Ectodermal cell (in vitro differentiated cells): ENCODE data around the gene CYP2C9.
"Not testable (repeated sequence)": the region's sequence is repeated elsewhere in the genome, so short reads cannot be mapped to it uniquely, and the experiment has no call there.

Source experiments
- H3K27ac ChIP-seq: 2 replicates; pipeline ENCODE4 v1.7.0; 2013; ENCODE audit warnings: mild to moderate bottlenecking, low read depth, low read length; ENCODE audit not compliant: insufficient read depth, poor library complexity, severe bottlenecking
- H3K27me3 ChIP-seq: 2 replicates; pipeline ENCODE4 v1.7.0; 2013; ENCODE audit warnings: mild to moderate bottlenecking, low read length; ENCODE audit not compliant: insufficient read depth, control insufficient read depth, poor library complexity, severe bottlenecking
- H3K36me3 ChIP-seq: one replicate; pipeline ENCODE4 v1.7.0; 2013; ENCODE audit warnings: low read length; ENCODE audit not compliant: control insufficient read depth, insufficient read depth
- H3K4me1 ChIP-seq: one replicate; pipeline ENCODE4 v1.7.0; 2013; ENCODE audit warnings: low read length; ENCODE audit not compliant: control insufficient read depth, insufficient read depth
- H3K4me3 ChIP-seq: 2 replicates; pipeline ENCODE4 v1.7.0; 2013; ENCODE audit warnings: low read depth, low read length, control low read depth; ENCODE audit not compliant: insufficient read depth
- H3K9me3 ChIP-seq: 2 replicates; pipeline ENCODE4 v1.7.0; 2013; ENCODE audit warnings: mild to moderate bottlenecking, low read length, moderate library complexity; ENCODE audit not compliant: control insufficient read depth
- WGBS, 2 experiments: methylation state at CpG; one replicate each; pipeline ENCODE4 v1.1.7; 2013; ENCODE audit warnings: missing lambda C conversion rate in 2 of 2; 5-methylcytosine and 5-hydroxymethylcytosine counted together

CYP2C9 gene

DNA sequence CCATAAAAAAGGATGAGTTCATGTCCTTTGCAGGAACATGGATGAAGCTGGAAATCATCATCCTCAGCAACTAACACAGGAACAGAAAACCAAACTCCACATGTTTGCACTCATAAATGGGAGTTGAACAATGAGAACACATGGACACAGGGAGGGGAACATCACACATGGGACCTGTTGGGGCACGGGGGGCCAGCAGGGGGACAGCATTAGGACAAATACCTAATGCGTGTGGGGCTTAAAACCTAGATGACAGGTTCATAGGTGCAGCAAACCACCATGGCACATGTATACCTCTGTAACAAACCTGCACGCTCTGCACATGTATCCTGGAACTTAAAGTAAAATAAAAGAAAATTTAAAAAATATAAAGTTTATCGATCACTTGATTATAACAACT, 7.7 kb downstream of the CYP2C9 start:
- not testable (repeated sequence) for H3K27ac ChIP-seq, H3K4me3 ChIP-seq, H3K4me1 ChIP-seq, H3K9me3 ChIP-seq, H3K27me3 ChIP-seq, H3K36me3 ChIP-seq
- 96 to 97% methylated on average over 2 of the region's 4 CpGs for WGBS, 2 experiments

DNA sequence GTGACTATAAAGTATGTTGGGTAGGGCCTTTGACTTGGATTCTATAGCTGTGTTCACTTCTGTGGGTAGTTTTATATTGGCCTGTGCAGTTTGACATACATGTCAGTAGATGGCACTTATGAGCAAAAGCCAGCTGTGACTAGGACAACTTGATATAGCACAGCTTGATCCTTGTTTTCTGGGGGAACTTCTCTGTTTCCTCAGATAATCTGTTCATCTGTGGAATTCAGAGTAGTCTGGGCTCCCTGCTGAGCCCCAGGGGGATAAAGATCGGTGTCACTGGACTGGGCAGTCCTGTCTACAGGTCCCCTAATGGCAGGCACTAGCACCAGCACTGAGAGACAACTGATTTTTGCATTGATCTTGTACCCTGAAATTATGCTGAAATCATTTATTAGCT, 25.4 kb downstream of the CYP2C9 start:
- Histone ChIP-seq H3K4me1 (no peaks in the 10 kb centered on the region), H3K27ac (no peak overlapping the region)
- 0 to 3% methylated on average over 1 of the region's 1 CpG for WGBS, 2 experiments

DNA sequence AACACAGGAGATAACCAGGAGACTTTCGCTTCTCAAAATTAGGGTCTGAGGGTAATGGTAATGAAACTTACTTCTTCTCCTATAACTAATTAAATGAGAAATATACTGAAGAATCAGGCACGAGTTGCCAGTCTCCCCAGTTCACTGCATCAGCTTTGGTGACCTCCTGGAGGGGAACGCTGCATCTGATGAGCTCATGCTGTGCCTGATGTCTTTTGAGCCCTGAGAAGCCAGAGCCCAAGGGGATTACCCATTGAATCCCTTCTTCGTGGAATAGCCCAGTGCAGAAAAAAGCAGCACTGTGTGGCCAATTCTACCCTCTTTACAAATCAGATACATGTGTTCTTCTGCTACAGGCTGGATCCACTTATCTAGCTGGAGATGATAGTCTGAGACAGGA, 45.1 kb downstream of the CYP2C9 start:
- 20 to 39% methylated on average over 1 to 3 of the region's 4 CpGs for WGBS, 2 experiments
- H3K27me3 ChIP-seq, result no peaks in the 10 kb centered on the region
- H3K4me1 ChIP-seq, result no peaks in the 10 kb centered on the region
- no peak overlapping the region for H3K27ac ChIP-seq
- no peaks in the 10 kb centered on the region for H3K36me3 ChIP-seq
- H3K9me3 ChIP-seq, result no peaks in the 10 kb centered on the region
- H3K4me3 ChIP-seq, result no peak overlapping the region

More for the DNA sequence above, 25.4 kb downstream of the CYP2C9 start:
- no peak overlapping the region for H3K4me3 ChIP-seq
- H3K27me3 ChIP-seq, result no peaks in the 10 kb centered on the region
- no peaks in the 10 kb centered on the region for H3K9me3 ChIP-seq
- H3K36me3 ChIP-seq, result no peaks in the 10 kb centered on the region

DNA sequence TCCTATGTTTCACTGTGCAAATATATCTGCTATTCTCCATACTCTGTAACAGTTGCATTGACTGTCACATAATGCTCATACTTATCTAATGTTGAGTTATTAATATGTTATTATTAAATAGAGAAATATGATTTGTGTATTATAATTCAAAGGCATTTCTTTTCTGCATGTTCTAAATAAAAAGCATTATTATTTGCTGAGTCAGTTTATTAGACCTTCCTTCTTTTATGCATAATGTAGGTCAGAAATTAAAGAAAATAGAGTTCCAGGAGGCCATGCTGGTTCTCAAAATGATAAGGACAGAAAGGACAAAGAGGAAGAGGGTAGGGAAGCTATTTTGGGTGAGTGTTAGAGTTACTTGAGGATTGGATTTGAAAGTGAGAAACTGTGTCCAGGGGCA, 50.7 kb downstream of the CYP2C9 start:
- no peaks in the 10 kb centered on the region for H3K36me3 ChIP-seq
- peaks cover 3% of the 10 kb centered on the region for H3K9me3 ChIP-seq

DNA sequence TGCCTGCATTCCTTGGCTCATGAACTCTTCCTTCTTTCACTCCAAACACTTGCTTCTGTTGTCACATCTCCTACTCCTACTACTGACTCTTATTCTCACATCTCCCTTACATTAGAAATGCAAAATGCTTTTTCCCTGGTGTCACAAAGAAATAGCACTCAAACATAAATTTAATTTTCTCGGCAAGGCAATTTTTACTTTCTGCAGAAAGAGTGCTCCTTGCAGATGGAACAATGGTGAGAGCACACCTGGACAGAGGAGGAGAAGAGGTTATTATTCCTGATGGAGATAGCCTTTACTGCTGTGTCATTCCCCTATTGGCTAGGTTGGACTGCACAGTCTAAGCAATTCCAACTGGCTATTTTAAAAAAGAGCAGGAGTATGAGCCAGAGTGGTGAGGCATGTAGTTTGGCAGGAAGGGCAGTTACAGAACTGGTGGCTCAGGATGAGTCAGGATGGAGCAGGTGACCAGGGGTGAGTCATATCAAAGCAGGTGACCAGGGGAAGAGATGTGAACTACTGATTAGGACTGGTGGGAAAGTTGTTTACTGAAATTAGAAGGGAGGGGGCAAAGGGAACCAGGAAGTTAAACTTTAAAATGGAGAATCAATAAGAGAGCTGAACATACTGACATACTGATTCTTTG, 52.9 kb downstream of the CYP2C9 start:
- Histone ChIP-seq H3K36me3 (no peaks in the 10 kb centered on the region), H3K27me3 (no peaks in the 10 kb centered on the region), H3K9me3 (peaks cover 3% of the 10 kb centered on the region), H3K27ac (no peak overlapping the region), H3K4me1 (no peaks in the 10 kb centered on the region), H3K4me3 (no peak overlapping the region)
- WGBS, 2 experiments, result 100% methylated on average over 1 of the region's 1 CpG

More for the DNA sequence above, 50.7 kb downstream of the CYP2C9 start:
- H3K27ac ChIP-seq, result no peak overlapping the region
- no peaks in the 10 kb centered on the region for H3K27me3 ChIP-seq
- no peaks in the 10 kb centered on the region for H3K4me1 ChIP-seq
- H3K4me3 ChIP-seq, result no peak overlapping the region

DNA sequence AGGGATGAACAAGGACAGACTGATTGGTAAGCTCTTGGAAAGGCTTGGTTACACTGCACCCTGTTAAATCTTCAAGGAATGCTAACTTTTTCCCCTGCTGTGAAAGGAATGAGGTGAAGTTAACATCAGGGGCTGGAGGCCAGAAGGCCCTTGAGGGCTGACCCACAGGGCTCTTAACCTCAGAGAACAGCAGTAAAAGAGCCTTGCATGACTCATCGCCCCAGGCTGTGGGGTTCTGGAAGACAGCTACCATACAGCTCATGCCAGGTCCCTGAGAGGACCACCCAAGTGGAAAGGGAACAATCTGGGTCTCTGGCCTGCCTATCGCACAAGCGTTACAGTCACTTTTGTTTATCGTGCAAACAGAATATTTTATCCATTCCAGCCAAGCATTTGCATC, 54.4 kb downstream of the CYP2C9 start:
- H3K4me3 ChIP-seq, result no peak overlapping the region
- H3K36me3 ChIP-seq, result no peaks in the 10 kb centered on the region
- peaks cover 3% of the 10 kb centered on the region for H3K4me1 ChIP-seq
- H3K9me3 ChIP-seq, result peaks cover 3% of the 10 kb centered on the region
- no peak overlapping the region for H3K27ac ChIP-seq
- H3K27me3 ChIP-seq, result no peaks in the 10 kb centered on the region
- whole genome bisulfite sequencing, 2 experiments, result 89 to 91% methylated on average over 4 of the region's 4 CpGs

DNA sequence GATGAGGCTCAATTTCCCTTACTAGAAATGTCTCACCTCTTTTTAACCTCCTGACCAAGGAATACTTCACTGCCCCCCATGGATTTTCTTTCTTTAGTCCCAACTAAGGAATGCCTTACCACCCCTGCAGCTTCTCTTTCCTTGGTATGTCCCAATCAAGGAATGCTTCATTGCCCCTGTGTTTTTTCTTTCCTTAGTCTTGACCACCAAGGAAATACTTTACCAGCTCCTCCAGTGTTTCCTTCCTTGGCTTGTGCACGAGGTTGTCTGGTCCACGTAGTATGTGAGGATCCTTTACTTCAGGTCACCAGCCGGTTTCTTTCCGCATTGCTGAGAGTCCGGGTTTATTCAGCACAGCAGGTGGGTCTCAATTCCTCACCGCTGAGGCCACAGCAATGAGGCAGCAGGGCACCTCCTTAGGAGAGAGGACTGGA, 59.3 kb downstream of the CYP2C9 start:
- no peak overlapping the region for H3K27ac ChIP-seq
- whole genome bisulfite sequencing, 2 experiments, result 5 to 13% methylated on average over 6 of the region's 6 CpGs
- H3K4me3 ChIP-seq, result peak overlapping the region; percentile 7
- no peaks in the 10 kb centered on the region for H3K36me3 ChIP-seq
- peaks cover 10% of the 10 kb centered on the region for H3K4me1 ChIP-seq
- no peaks in the 10 kb centered on the region for H3K9me3 ChIP-seq
- H3K27me3 ChIP-seq, result no peaks in the 10 kb centered on the region

DNA sequence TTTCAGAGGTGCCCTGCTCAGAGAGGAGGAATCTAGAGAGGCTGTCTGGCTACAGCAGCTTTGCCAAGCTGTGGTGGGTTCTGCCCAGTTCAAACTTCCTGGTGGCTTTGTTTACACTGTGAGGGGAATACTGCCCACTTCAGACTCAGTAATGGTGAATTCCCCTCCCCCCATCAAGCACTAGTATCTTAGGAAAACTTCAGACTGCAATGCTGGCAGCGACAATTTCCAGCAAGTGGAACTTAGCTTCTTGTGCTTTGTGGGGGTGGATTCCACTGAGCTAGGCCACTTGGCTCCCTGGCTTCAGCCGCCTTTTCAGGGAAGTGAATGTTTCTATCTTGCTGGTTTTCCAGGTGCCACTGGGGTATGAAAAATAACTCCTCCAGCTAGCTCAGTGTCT, 88.0 kb downstream of the CYP2C9 start:
- no peaks in the 10 kb centered on the region for H3K9me3 ChIP-seq
- H3K27me3 ChIP-seq, result no peaks in the 10 kb centered on the region
- WGBS, 2 experiments, result 90 to 95% methylated on average over 2 of the region's 2 CpGs
- no peak overlapping the region for H3K4me3 ChIP-seq
- H3K27ac ChIP-seq, result no peak overlapping the region
- H3K4me1 ChIP-seq, result no peaks in the 10 kb centered on the region
- no peaks in the 10 kb centered on the region for H3K36me3 ChIP-seq

DNA sequence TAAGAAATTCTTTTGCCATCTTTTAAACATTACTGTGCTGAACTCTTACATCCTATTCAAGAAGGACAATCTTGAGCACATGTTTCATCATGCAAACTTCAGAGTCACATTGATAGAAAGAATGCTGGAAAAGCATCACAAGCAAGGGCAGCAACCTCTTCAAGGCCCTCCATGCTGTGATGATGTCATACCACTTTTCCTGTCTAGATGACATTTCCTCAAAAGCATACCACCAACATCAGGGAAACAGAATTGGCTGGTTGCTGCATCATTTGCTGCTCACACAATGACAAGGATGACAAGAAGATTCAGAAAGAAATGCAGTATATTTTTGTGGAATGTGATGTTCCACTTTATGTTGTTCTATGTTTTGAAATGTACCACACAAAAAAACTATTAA, 93.2 kb downstream of the CYP2C9 start:
- H3K9me3 ChIP-seq, result no peaks in the 10 kb centered on the region
- no peak overlapping the region for H3K27ac ChIP-seq
- H3K4me3 ChIP-seq, result no peak overlapping the region
- no peaks in the 10 kb centered on the region for H3K27me3 ChIP-seq
- H3K4me1 ChIP-seq, result no peaks in the 10 kb centered on the region
- H3K36me3 ChIP-seq, result no peaks in the 10 kb centered on the region

DNA sequence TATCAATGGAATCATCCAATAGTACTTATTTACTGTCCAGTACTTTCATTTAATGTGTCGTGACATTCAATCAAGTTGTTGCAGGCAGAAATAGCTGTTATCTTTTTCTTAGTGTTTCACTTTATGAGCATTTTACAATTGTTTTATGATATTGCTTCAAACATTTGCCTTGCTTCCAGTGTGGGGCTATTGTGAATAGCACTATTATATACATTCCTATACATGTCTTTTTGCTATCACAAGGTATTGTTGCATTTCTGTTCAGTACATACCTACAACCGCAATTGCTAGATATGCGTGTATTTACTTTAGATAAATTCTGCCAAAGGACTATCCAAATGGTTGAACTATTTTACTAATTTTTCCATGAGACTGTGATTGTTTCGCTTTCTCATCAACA, 95.9 kb downstream of the CYP2C9 start:
- WGBS, 2 experiments, result 98 to 100% methylated on average over 2 of the region's 4 CpGs
- Histone ChIP-seq H3K4me1 (no peaks in the 10 kb centered on the region), H3K9me3 (no peaks in the 10 kb centered on the region), H3K36me3 (no peaks in the 10 kb centered on the region), H3K27ac (no peak overlapping the region), H3K4me3 (no peak overlapping the region), H3K27me3 (no peaks in the 10 kb centered on the region)
